GM18499 (cell line): Measurements from ENCODE around the gene CAPN9.

Experiments
- ATAC-seq: cut with Tn5 transposase; IDR thresholded peaks from one replicate; pipeline ENCODE4 v1.9.1; 2021; ENCODE audit warnings: moderate number of reproducible peaks; ENCODE audit not compliant: insufficient read depth, unreplicated experiment

Gene CAPN9

GRCh38 chr1:230744382-230744781, 2.8 kb upstream of the CAPN9 start:
- ATAC-seq: no peak

- ATAC-seq: no peak
Measured at GRCh38 chr1:230745071-230745470, 2.1 kb upstream of the CAPN9 start.

- no peak for ATAC-seq
Measured at GRCh38 chr1:230746617-230747016, 571 bp upstream of the CAPN9 start.

GRCh38 chr1:230747890-230748800, 957 bp downstream of the CAPN9 start:
- ATAC-seq: no peak

- ATAC-seq: no peak
Measured at GRCh38 chr1:230749150-230749549, 2.0 kb downstream of the CAPN9 start.

GRCh38 chr1:230749635-230750034, 2.4 kb downstream of the CAPN9 start:
- ATAC-seq: no peak

GRCh38 chr1:230750576-230750975, 3.4 kb downstream of the CAPN9 start:
- no peak for ATAC-seq

- no peak for ATAC-seq
Measured at GRCh38 chr1:230750986-230751625, 3.9 kb downstream of the CAPN9 start.

- no peak for ATAC-seq
Measured at GRCh38 chr1:230752407-230752806, 5.2 kb downstream of the CAPN9 start.

GRCh38 chr1:230753191-230753585, 6.0 kb downstream of the CAPN9 start:
- ATAC-seq: no peak

GRCh38 chr1:230753586-230754251, 6.5 kb downstream of the CAPN9 start:
- ATAC-seq: no peak

GRCh38 chr1:230754796-230755195, 7.6 kb downstream of the CAPN9 start:
- no peak for ATAC-seq

- ATAC-seq: no peak
Measured at GRCh38 chr1:230757856-230758708, 10.9 kb downstream of the CAPN9 start.

- no peak for ATAC-seq
Measured at GRCh38 chr1:230758709-230759368, 11.7 kb downstream of the CAPN9 start.

- no peak for ATAC-seq
Measured at GRCh38 chr1:230759369-230760065, 12.3 kb downstream of the CAPN9 start.

GRCh38 chr1:230760360-230760827, 13.2 kb downstream of the CAPN9 start:
- ATAC-seq: no peak

GRCh38 chr1:230761443-230762167, 14.4 kb downstream of the CAPN9 start:
- no peak for ATAC-seq

GRCh38 chr1:230763927-230764591, 16.9 kb downstream of the CAPN9 start:
- no peak for ATAC-seq
